Choroid plexus epithelial cell (primary cell): ENCODE results near the gene BFSP2.

Experiments
- DNase-seq: peaks from one replicate; pipeline ENCODE4 v3.0.0-alpha.2; 2010; ENCODE audit warnings: low read depth
- H3K4me3 ChIP-seq: 2 replicates; pipeline ENCODE4 v1.5.1; 2011; ENCODE audit warnings: low read depth, mild to moderate bottlenecking, control low read depth, low read length, moderate library complexity
- CTCF ChIP-seq: conservative IDR thresholded peaks from 2 replicates; pipeline ENCODE4 v1.5.1; 2011; ENCODE audit warnings: low read depth, mild to moderate bottlenecking, control low read depth, inconsistent platforms, low read length, moderate library complexity

The BFSP2 gene

GRCh38 chr3:133460809-133461208 lies 61.0 kb downstream of the BFSP2 start:
- DNase-seq = no peak
- no peak overlapping the region for H3K4me3 ChIP-seq
- no peak for TF ChIP-seq CTCF

- TF ChIP-seq CTCF = no peak
- H3K4me3 ChIP-seq = no peak overlapping the region
- no peak for DNase-seq
Measured at GRCh38 chr3:133461291-133461690, 61.4 kb downstream of the BFSP2 start.

- TF ChIP-seq CTCF = no peak
- no peak overlapping the region for H3K4me3 ChIP-seq
- DNase-seq = no peak
Measured at GRCh38 chr3:133463347-133463860, 63.5 kb downstream of the BFSP2 start.

- TF ChIP-seq CTCF = peak; percentile 62
- H3K4me3 ChIP-seq = no peak overlapping the region
- peak; percentile 66 for DNase-seq
Measured at GRCh38 chr3:133464573-133464972, 64.7 kb downstream of the BFSP2 start.

GRCh38 chr3:133466531-133467386 lies 66.9 kb downstream of the BFSP2 start:
- TF ChIP-seq CTCF = no peak
- DNase-seq = no peak
- H3K4me3 ChIP-seq = no peak overlapping the region

GRCh38 chr3:133467780-133468179 lies 67.9 kb downstream of the BFSP2 start:
- no peak overlapping the region for H3K4me3 ChIP-seq
- TF ChIP-seq CTCF = no peak

More at GRCh38 chr3:133467780-133468179, 67.9 kb downstream of the BFSP2 start:
- no peak for DNase-seq
